C1 segment of cervical spinal cord (tissue), 14 donors: Measurements from ENCODE around the gene NOS1.
"Not testable (repeated sequence)": the region's sequence is repeated elsewhere in the genome, so short reads cannot be mapped to it uniquely, and the experiment has no call there.

Source experiments
- DNase-seq, 14 donors: peaks; one replicate each; lab custom pipeline; 2025; lab: John Stamatoyannopoulos, UW

The NOS1 gene

DNA sequence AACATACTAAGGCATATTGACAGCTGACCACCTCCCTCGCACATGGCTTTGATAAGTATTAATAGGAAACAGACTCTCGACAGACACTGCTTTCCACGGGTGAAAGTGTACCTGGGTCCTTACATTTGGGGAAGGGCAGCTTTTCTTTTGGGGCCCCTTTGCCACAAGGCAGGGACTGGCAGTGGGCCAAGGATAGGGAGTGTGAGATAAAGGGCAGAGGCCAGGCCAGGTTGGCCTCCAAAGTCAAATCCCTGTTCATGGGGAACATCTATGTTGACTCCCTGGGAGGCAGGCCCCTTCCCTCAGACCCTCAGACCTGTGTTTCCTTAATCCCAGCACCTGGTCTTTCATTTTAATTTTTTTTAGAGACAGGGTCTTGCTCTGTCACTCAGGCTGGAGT is 151.8 kb downstream of the NOS1 start:
- DNase-seq, result no peak

DNA sequence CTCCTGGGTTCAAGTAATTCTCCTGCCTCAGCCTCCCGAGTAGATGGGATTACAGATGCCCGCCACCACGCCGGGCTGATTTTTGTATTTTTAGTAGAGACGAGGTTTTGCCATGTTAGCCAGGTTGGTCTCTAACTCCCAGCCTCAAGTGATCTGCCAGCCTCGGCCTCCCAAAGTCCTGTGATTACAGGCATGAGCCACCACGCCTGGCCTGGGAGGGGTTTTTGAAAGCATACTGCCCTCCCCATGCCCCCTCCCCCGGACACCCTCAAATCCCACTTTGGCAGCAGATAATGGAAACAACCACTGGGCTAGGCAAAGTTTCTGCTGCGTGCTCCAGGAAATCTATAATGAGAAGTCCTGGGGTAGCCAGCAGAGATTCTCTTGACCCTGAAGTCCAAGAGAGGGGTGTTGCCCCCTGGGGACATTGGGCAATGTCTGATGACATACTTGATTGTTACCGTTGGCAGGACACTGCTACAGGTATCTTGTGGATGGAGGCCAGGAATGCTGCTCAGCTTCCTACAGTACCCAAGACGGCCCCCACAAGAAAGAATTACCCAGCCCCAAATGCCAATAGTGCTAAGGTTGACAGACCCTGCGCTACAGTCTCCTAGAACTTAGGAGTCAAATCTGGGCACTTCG is 152.5 kb downstream of the NOS1 start:
- DNase-seq, result no peak

DNA sequence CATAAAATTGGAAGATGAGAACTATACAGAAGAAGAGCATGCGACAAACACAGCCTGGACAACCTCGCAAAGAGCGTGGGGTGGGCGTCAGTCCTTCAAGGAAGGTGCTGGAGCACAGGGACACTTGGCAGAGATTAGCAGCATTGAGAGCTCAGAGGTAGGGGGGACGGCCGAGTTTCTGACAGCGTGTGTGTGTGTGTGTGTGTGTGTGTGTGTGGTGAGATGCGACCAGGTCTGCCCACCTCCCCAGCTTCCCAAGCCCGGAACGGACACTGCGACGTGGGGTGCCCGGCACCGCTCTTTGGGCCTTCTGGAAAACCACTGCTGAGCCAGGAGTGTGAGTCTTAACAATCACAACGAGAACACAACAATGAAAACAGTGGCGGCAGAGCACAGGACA is 153.2 kb downstream of the NOS1 start:
- DNase-seq, result no peak

DNA sequence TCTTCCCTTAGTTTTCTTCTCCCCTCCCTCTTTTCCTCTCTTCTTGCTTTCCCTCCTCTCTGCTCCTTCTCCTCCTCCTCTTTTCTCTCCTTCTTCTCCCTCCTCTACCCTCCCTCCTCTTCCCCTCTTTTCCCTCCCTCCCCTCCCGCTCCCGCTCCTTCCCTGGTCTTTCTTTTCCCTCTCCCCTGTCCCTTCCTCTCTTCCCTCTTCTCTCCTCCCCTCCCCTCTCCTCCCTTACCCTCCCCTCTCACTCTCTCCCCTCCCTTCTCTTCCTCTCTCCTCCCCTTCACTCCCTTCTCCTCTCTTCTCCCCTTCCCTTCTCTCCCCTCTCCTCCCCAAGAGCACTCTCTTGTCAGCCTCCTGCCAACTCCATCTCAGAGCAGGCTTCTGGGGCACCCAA is 153.8 kb downstream of the NOS1 start:
- DNase-seq, result no peak

DNA sequence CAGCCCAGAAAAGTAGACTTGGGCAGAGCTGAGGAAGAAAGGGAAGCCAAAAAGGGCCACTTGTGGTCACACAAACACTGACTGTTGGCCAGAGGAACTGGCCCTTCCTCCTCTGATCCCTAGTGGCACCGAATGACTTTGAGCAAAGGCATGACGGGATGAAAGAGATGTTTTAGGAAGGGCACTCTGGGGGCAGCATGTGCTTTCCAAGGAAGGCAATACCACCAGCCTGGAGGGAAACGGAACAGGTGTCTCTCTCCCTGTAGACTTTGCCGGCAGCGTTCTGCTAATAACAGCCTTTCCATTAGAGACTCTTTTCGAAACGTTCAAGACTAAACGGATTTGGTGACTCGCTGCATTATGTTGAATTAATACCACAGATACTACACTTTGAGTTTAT is 158.9 kb downstream of the NOS1 start:
- DNase-seq, result no peak

DNA sequence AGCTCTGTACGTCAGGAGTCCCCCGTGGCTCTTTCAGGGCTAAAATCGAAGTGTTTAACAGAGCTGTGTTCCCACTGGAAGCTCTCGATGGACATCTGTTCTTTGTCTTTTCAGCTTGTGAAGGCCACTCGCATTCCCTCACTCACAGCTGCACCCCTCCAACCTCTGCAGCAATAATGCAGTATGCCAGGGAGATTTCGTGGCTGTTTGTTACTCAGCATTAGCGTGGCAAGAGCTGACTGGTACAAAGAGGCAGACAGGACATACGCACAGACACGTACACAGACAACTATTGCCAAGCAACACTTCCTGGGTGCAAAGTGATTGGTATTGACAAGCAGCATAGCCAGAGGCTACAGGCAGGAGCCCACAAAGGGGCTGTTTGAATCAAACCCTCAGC is 159.4 kb downstream of the NOS1 start:
- no peak for DNase-seq

DNA sequence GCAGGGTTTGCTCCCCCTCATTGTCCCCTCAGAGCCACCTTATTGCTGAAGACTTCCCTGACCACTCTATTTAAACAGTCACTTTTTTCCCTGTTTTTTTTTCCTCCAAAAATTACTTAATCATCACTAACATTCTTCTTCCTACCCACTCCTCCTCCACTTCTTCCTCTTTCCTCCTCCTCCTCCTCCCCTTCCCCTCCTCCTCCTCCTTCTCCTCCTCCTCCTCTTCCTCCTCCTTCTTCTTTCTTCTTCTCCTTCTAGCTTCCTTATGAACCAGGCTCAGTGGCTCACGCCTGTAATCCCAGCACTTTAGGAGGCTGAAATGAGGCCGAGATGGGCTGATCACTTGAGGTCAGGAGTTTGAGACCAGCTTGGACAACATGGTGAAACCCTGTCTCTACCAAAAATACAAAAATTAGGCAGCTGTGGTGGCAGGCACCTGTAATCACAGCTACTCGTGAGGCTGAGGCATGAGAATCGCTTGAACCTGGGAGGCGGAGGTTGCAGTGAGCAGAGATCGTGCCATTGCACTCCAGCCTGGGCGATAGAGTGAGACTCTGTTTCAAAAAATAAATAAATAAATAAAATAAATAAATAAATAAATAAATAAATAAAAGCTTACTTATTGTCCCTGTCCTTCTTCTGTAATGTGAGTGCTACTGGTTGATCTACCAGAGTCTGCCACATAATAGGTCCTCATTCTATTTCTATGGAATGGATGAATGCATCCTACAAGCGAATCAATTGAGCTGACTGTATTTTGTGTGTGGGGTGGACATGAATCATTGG is 161.3 kb downstream of the NOS1 start:
- DNase-seq, result not testable (repeated sequence)

DNA sequence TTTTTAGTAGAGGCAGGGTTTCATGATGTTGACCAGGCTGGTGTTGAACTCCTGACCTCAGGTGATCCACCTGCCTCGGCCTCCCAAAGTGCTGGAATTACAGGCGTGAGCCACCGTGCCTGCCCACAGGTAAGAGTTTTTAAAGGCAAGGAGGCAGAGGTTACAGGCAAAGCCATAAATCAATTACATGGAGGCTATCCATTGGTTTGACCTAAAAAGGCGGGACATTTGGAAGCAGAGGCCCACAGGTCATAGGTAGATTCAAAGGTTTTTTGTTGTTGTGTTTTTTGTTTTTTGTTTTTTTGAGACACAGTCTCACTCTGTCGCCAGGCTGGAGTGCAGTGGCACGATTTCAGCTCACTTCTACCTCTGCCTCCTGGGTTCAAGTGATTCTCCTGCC is 165.1 kb downstream of the NOS1 start:
- not testable (repeated sequence) for DNase-seq

DNA sequence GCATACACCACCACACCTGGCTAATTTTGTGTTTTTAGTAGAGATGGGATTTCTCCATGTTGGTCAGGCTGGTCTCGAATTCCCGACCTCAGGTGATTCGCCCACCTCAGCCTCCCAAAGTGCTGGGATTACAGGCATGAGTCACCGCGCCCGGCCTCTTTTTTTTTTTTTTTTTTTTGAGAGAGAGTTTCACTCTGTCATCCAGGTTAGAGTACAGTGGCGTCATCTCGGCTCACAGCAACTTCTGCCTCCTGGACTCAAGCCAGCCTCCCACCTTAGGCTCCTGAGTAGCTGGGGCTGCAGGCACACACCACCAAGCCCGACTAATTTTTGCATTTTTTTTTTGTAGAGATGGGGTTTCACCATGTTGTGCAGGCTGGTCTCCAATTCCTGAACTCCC is 166.4 kb downstream of the NOS1 start:
- DNase-seq, result not testable (repeated sequence)

DNA sequence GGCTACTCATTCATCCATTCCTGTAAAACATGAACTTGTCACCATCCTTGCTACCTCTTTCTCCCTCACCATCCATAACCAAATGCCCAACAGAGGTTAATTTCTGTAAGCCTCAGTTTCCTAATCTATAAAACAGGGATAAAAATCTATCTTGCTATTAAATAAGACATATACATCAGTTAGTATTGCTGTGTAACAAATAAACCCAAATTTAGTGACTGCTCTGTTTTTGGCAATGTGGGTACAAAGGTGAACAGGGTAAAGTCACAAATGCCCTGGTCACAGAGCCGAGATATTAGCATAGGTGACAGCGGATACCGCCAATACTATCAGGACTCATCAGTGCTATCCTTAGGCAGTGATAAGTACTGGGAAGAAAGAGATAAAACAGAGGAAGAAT is 167.5 kb downstream of the NOS1 start:
- DNase-seq, result no peak

DNA sequence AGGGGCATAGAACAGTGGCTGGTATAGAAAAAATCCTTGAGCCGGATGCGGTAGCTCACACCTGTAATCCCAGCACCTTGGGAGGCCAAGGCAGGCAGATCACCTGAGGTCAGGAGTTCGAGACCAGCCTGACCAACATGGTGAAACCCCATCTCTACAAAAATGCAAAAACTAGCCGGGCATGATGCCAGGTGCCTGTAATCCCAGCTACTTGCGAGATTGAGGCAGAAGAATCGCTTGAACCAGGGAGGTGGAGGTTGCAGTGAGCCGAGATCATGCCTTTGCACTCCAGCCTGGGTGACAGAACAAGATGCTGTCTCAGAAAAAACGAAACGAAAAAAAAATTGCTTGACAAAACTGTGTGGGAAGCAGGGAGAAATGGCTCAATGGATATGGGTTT is 168.8 kb downstream of the NOS1 start:
- not testable (repeated sequence) for DNase-seq

DNA sequence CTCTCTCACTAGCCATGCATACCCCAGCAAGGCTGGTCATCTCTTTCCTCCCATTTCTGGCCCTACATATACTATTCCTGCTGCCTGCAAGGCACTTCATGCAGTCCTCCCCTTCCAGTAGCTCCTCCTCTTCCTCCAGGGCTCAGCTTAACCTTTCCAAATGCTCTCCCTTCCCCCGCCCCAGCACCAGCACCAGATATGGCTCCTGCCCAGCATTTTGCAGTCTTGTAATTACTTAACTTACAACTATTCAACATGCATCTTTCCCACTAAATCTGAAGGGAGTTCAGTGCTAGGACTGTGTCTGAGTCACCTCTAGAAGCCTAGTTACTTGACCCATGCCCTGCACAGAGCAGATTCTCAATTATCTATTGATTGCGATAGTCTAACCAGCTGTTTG is 169.4 kb downstream of the NOS1 start:
- DNase-seq, result no peak

DNA sequence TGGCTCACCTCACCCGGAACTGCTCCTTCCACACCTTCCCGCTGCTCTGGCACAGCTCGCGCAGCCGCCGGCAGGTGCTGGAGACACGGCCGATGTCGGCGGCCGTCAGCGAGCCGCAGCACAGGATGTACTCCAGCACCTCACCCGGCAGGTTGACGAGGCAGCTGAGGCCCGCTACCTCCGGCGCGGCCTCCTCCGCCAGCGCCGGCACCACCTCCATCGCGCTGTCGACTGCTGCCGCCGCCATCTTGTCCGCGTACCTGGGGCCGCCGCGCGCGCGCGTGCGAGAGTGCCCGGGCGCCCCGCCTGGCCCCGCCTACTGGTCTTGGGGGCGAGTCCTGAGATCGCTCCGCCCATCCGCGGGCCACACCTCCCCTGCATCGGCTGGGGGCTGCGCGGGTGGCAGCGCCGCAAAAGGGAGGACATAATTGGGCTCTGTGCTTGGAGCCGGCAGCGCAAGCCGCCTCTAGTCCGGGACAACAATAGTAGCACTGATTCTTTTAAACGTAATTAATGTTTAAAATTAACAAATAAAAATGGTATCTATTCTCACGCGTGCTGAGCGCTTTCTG is 171.1 kb downstream of the NOS1 start, which contains the start of gene FBXO21:
Gene FBXO21, minus strand, starts transcription at position 261 of the 572 bp plus-strand sequence. Its CDS starts 14 bp downstream, at position 247.
- peak in 13 of 14 donors; percentile 52 to 90 (median 84) for DNase-seq

DNA sequence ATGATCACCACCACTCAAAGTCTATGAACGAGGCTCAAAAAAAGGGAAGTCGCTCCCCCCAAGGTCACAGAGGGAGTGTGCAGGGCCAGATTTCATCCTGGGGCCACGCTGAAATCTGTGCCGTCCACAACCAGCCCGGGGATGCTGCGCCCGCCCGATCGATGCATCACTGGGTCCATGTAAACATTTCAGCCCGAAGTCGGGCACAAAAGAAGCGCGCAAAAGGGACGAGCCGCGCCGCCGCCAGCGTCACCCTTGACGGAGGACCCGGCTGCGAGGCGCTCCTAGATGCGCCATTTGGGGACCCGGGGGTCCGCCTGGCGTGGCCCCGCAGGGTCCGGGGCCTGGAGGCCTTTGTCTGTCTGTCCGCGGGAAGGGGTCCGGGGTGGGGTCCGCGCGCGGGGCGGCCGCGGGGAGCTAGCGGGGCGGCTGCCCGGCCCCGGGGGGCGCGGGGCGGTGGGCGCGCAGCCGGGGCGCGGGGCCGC is 171.7 kb downstream of the NOS1 start:
- peak in 9 of 14 donors; percentile 22 to 57 (median 38) for DNase-seq

DNA sequence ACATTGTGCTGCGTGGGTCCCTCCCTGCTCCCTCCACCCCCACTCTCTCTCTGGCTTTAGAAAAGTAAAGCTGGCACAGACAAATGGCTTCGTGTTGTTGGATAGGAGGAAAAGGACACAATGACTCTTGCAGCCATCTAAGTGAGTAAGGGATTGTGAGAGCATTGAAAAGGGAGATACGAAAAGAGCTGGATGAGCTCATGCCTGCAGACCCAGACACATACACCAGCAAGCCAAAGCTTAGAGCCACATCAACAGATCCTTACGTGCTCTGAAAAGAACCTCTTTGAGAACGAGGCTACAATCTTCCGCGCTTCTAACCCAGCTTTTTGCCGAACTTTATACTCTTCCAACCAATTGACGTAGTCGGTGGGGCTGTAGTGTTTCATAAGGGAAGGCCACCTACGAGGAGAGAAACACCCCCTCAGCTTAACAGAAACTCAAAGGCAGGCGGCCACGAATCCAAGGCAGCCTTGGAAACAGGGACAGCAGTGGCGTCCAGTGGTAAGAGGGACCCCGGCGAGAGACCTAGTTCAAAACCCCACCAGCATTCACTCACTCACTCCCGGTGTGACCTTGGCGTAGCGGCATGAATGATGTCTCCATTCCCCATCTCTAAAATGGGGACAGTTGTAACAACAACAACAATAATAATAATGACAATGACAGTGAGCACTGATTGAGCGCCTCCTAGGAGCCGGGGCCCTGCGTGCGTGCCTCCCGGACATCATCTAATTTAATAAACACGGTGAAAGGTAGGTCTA is 172.3 kb downstream of the NOS1 start:
- peak in 9 of 14 donors; percentile 12 to 45 (median 40) for DNase-seq

DNA sequence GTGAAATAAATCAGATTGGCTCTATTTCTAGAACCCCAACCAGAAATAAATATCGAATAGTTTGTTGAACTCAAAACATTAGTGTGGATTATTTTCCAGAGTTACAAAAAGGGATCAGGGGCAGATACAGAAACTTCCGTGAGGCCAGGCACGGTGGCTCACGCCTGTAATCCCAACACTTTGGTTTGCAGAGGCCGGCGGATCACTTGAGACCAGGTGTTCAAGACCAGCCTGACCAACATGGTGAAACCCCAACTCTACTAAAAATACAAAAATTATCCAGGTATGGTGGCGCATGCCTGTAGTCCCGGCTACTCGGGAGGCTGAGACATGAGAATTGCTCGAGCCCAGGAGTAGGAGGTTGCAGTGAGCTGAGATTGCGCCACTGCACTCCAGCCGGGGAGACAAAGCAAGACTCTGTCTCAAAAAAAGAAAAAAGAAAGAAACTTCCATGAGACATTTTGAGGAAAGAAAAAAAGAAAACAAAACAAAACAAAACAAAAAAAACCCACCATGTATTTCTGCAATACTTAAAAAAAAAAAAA is 173.2 kb downstream of the NOS1 start:
- DNase-seq, result no peak

DNA sequence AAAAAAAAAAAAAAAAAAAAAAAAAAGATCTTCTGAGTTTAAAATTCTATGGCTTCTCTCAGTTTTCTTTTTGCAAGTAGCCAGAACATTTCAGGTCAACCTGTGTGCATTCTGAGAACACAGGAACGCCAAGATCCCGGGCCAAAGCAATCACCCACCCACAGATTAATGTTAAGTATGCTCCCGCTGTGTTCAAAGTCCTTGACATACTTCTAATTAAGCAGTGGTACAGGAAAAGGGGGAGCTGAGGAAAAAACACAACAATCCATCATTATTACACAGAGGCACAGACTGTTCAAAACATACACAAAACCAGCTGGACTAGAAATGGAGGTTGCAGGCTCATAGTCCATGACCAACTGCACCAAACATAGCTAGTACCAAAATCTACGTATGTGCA is 174.0 kb downstream of the NOS1 start:
- DNase-seq, result no peak

DNA sequence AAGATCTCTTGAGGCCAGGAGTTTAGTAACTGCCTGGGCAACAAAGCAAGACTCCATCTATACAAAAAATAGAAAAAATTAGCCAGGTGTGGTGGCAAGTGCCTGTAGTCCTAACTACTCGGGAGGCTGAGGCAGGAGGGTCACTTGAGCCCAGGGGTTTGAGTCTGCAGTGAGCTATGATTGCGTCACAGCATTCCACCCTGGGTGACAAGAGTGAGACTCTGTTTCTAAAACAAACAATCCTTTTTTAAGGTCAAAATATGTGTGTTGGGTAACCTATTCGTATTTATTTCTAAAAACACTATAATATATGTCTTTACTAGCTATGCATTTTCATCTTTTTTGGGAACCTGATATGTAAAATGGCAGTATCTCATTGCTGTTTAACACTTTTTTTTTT is 178.6 kb downstream of the NOS1 start:
- DNase-seq, result no peak

DNA sequence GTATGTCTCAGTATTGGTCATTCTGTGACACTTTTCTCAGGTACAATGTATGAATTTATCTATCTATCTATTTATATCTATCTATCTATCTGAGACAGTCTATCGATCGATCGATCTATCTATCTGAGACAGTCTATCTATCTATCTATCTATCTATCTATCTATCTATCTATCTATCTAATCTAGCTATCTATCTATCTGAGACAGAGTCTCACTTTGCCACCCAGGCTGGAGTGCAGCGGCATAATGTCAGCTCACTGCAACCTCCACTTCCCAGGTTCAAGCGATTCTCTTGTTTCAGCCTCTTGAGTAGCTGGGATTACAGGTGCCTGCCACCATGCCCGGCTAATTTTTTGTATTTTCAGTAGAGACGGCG is 180.0 kb downstream of the NOS1 start:
- not testable (repeated sequence) for DNase-seq

DNA sequence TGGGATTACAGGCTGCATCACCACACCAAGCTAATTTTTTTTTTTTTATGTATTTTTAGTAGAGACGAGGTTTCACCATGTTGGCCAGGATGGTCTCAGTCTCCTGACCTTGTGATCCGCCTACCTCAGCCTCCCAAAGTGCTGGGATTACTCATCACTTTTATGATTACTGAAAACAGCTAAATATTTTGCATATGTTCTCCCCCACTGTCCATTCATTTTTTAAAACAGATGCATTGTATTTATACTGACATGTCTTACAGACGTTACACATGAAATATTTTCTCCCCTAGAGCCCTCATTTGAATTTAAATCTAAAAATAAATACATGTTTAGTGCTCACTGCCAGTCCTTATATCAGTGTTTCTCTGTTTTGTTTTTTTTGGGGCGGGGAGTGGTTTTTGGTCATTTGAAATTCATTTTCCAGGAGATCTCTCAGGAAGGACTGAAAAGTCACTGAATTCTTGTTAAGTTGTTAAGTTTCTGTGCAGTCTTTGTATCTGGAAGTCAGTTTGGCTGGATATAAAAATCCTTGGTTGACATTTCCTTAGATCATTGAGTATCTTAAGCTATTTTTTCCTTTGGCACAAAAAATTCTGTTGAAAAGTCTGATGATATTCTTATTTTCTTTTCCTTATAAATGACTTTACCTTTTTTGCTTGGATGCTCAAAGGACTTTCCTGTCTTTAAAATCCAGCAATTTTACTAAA is 180.5 kb downstream of the NOS1 start:
- DNase-seq, result no peak

DNA sequence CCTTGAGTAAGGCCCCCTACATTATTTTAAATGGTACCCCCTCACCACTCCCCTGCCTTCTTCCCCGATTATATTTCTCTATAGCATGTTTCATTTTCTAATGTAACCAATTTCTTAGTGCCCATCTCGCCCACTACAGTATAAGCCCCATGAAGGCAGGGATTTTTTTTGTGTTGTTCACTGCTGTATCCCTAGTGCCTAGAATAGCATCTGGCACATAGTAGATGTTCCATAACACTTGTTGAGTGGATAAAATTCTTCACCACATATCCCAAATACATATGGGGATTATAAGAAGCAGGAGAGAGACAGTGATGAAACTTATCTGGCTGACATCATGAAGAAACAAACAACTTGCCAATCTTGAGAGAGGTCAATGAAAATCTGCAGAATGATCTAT is 182.7 kb downstream of the NOS1 start:
- no peak for DNase-seq
